Fibroblast of pulmonary artery (primary cell): Measurements from ENCODE around the gene ZFX.
A peak's percentile ranks its signal among the peaks of the same experiment; 100 is the strongest.

Experiments
- DNase-seq: peaks from one replicate; pipeline ENCODE4 v3.0.0-alpha.2; 2010; ENCODE audit warnings: low read depth
- H3K4me3 ChIP-seq: replicated peaks from 2 replicates; pipeline ENCODE4 v1.5.1; 2011; ENCODE audit warnings: low read depth, mild to moderate bottlenecking, control low read depth, low read length, moderate library complexity
- CTCF ChIP-seq: IDR thresholded peaks from 2 replicates; pipeline ENCODE4 v1.5.1; 2011; ENCODE audit warnings: mild to moderate bottlenecking, control low read depth, low read length, inconsistent platforms; ENCODE audit errors: missing control alignments

The ZFX gene

DNA sequence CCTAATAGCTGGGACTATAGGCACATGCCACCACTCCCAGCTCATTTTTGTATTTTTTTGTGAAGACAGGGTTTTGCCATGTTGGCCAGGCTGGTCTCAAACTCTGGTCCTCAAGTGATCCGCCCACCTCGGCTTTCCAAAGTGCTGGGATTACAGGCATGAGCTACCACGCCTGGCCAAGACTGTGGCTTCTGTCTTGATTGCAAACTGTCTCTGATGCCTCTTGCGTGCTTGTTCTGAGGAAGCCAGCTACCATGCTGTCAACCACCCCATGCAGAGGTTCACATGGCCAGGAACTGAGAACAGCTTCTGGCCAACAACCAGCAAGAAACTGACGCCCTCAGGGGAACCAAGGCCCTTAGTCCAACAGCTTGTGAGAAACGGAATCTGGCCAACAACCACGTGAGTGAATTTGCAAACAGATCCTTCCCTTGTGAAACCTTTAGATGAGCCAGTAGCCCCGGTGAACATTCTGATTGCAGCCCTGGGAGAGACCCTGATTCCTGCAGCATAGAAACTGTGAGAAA, 93.2 kb downstream of the ZFX start:
- no peak for TF ChIP-seq CTCF
- no peak overlapping the region for H3K4me3 ChIP-seq
- DNase-seq: peak; percentile 87

DNA sequence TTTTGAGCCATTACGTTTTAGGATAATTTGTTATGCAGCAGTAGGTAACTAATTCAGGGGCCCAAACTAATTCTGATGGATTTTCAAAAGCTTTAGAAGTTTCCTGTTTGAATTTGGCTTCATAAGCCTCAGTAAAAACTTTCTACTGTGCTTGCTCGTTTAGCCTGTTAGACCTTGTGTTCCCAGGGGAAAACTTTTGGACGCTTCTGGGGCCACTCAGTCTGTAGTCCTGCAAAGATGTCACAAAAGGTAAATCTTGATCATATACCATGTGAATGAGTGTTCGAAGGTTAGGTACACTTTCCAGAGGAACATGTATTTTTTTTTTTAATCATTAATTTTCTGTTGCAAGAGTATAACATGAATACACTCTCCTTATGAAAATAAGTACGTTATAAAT, 93.7 kb downstream of the ZFX start:
- no peak overlapping the region for H3K4me3 ChIP-seq
- no peak for DNase-seq
- TF ChIP-seq CTCF: no peak

- TF ChIP-seq CTCF: no peak
- H3K4me3 ChIP-seq: no peak overlapping the region
- DNase-seq: peak; percentile 12
Measured at GRCh38 chrX:24243692-24244091, 94.2 kb downstream of the ZFX start.

- no peak overlapping the region for H3K4me3 ChIP-seq
- TF ChIP-seq CTCF: no peak
- DNase-seq: peak; percentile 66
Measured at GRCh38 chrX:24245202-24245601, 95.7 kb downstream of the ZFX start.

DNA sequence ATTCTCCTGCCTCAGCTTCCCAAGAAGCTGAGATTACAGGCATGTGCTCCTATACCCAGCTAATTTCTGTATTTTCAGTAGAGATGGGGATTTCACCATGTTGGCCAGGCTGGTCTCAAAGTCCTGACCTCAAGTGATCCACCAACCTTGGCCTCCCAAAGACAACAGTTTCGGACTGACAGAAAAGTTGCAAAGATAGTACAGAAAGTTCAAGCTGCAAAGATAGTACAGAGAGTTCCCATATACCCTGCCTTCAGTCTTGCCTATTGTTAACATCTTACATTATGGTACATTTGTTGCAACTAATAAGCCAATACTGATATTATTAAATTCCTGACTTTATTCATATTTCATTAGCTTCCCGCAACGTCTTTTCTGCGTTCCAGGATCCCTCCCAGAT, 98.5 kb downstream of the ZFX start:
- DNase-seq: no peak
- TF ChIP-seq CTCF: no peak

GRCh38 chrX:24253030-24253429, 103.5 kb downstream of the ZFX start:
- no peak for DNase-seq
- H3K4me3 ChIP-seq: no peak overlapping the region
- TF ChIP-seq CTCF: no peak

More for the DNA sequence above, 98.5 kb downstream of the ZFX start:
- H3K4me3 ChIP-seq: no peak overlapping the region

GRCh38 chrX:24253469-24253868, 103.9 kb downstream of the ZFX start:
- no peak for TF ChIP-seq CTCF
- no peak overlapping the region for H3K4me3 ChIP-seq
- no peak for DNase-seq
